COLO668 (cell line): Measurements from ENCODE around the gene NDUFAF5.

Experiments
- DNase-seq: peaks from one replicate; lab custom pipeline; 2025; ENCODE audit not compliant: unreplicated experiment; lab: John Stamatoyannopoulos, UW

The NDUFAF5 gene

DNA sequence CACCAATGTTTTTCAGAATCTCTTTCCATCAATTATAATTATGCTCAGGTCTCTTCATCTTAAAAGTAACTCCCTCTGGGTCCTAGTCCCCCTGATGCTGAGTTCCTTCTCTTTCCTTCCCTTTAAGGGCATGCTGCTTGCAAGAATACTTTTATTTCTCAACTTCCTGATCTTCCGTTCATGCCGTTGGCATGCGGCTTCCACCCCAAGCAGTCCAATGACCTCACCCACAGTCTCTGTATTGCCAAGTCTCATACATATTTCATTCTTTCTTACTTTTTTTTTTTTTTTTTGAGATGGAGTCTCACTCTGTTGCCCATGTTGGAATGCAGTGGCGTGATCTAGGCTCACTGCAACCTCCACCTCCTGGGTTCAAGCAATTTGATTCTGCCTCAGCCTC, 83.5 kb downstream of the NDUFAF5 start:
- no peak for DNase-seq

DNA sequence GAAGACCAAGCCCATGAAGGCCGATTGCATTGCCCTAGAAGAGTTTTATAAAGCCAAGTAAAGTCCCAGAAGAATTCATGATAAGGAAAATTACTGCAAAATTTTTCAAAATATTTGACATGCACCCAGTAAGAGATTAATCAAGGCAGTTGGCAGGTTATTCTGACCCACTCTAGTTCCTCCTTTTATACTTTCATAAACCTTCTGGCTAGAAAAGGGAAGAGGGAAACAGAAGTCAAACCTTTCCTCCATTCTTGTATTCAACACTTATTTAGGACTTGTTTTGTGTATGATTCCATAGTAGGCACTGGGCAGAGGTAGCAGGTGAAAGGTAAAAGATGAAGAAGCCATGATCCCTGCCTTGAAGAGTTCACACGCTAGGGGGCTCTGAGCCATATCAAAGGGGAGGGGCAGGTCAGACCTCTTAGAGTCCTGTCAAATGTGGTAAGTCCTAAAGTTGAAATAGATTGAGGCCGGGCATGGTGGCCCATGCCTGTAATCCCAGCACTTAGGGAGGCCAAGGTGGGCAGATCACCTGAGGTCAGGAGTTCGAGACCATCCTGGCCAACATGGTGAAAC, 85.4 kb downstream of the NDUFAF5 start:
- no peak for DNase-seq
